Upper lobe of left lung (tissue), 6 donors: ENCODE measurements around the gene AWAT2. TPM values are rescaled to one million over a fixed set of nuclear protein-coding genes. Genes with fewer than 3 reads are reported as not detected.

ENCODE experiments used
- ATAC-seq, 2 donors: fragments of 200-7000 bp; cut with Tn5 transposase; one replicate each; pipeline ENCODE4 v1.9.1; 2022; ENCODE audit warnings: mild to moderate bottlenecking in 2 of 2, moderate library complexity in 2 of 2; ENCODE audit not compliant: low FRiP score in 2 of 2
- DNase-seq, 2 donors: peaks; one replicate each; pipeline ENCODE4 v3.0.0-alpha.2; 2019 to 2020
- H3K27ac ChIP-seq, 4 donors: fragments of 200-600 bp; sonication (generic); one replicate each; pipeline ENCODE4 v1.5.1; 2016 to 2019
- H3K27me3 ChIP-seq, 4 donors: fragments of 200-600 bp; sonication (generic); one replicate each; pipeline ENCODE4 v1.5.1; 2017 to 2019
- H3K36me3 ChIP-seq, 4 donors: fragments of 200-600 bp; sonication (generic); one replicate each; pipeline ENCODE4 v1.5.1; 2016 to 2019
- H3K4me1 ChIP-seq, 4 donors: fragments of 200-600 bp; sonication (generic); one replicate each; pipeline ENCODE4 v1.5.1; 2018 to 2019
- H3K4me3 ChIP-seq, 4 donors: fragments of 200-600 bp; sonication (generic); one replicate each; pipeline ENCODE4 v1.5.1; 2017 to 2019; ENCODE audit warnings: mild to moderate bottlenecking in 2 of 4, moderate library complexity in 1 of 4
- H3K9me3 ChIP-seq, 4 donors: fragments of 200-600 bp; sonication (generic); one replicate each; pipeline ENCODE4 v1.5.1; 2018 to 2019
- EP300 ChIP-seq, 4 donors: sonication (generic); formaldehyde crosslinking; IDR thresholded peaks; one replicate each; pipeline ENCODE4 v1.5.1; 2017; ENCODE audit warnings: antibody characterized with exemption in 4 of 4, control low read depth in 2 of 4
- POLR2A ChIP-seq, 4 donors: fragments of 450-650 bp; IDR thresholded peaks; one replicate each; pipeline ENCODE4 v1.5.1; 2016 to 2017; ENCODE audit warnings: antibody characterized with exemption in 4 of 4, mild to moderate bottlenecking in 2 of 4
- POLR2AphosphoS5 ChIP-seq, 2 donors: sonication (generic); formaldehyde crosslinking; IDR thresholded peaks; one replicate each; pipeline ENCODE4 v1.5.1; 2017; ENCODE audit warnings: antibody characterized with exemption in 2 of 2
- WGBS, 2 donors: methylation state at CpG; one replicate each; pipeline ENCODE4 v1.1.5; 2017 to 2018; 5-methylcytosine and 5-hydroxymethylcytosine counted together
- total RNA-seq, 6 donors: library from RNA; depleted of rRNA in 4 of 6; stranded (reverse); fragments of >200 nt in 4 of 6; gene quantifications; one replicate each; pipeline versions ENCODE4 v1.1.0 to v1.2.1, GENCODE V29; 2016 to 2021
- TF ChIP-seq, protein P1 (sequence below), 6 experiments: fragments of 450-650 bp in 4 of 6; fragments of 200-600 bp in 2 of 6; sonication (generic) in 2 of 6; IDR thresholded peaks; one replicate each; pipeline ENCODE4 v1.5.1; 2016 to 2019; ENCODE audit warnings: antibody characterized with exemption in 6 of 6
- donor health status: DM: no; HTN: no; CAD: no; lungs with moderate emphysema.
- donor health status: DM: no; HTN: yes; CAD: no; lungs with severe emphysema.

AWAT2 gene
- total RNA-seq, 6 donors from 2014 or later, result 0.67 TPM; not detected in 5

DNA sequence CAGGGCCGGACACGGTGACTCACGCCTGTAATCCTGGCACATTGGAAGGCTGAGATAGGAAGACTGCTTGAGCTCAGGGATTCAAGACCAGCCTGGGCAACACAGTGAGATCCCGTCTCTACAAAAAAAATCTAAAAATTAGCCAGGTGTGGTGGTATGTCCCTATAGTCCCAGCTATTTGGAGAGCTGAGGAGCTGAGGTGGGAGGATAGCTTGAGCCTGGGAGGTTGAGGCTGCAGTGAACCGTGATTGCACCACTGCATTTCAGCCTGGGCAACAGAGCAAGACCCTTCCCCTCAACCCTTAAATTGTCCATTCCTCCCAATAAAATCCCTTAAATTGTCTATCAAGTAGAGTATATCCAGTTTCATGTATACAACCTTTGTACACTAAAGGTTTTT, 29.6 kb upstream of the AWAT2 start:
- Histone ChIP-seq H3K27me3 (no peaks in the 10 kb centered on the region), H3K4me1 (no peaks in the 10 kb centered on the region), H3K9me3 (peaks cover 0 to 8% (median 0%) of the 10 kb centered on the region in 4 donors), H3K4me3 (no peak overlapping the region), H3K27ac (no peak overlapping the region), H3K36me3 (no peaks in the 10 kb centered on the region)
- ATAC-seq (no peak), DNase-seq (no peak)
- TF ChIP-seq EP300 (IDR thresholded peaks at IDR 0.05), result no peak
- 88 to 92% methylated on average over 5 of the region's 5 CpGs for WGBS, 2 donors

DNA sequence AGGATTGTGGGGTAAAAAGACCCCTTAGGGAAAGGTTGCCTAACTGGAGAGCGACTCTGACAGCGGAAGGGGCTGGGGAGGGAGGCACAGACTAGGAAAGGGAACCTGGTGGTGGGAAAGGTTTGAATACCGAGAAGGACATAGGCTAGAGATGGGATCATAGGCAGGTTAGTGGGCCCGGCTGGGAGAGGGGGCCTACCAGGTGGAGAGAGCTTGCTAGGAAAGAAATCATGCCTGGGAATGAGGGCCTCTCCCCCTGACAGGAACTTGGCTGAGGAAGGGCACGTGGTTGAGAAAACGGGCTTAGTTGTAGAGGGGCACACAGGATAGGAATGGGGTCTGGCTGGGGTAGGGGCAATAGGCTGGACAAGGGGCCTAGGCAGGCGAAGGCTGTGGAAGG, 16.9 kb upstream of the AWAT2 start:
- Histone ChIP-seq H3K27ac (no peak overlapping the region), H3K4me3 (no peak overlapping the region), H3K27me3 (no peaks in the 10 kb centered on the region), H3K4me1 (no peaks in the 10 kb centered on the region), H3K36me3 (no peaks in the 10 kb centered on the region), H3K9me3 (no peaks in the 10 kb centered on the region)
- TF ChIP-seq POLR2A (IDR thresholded peaks at IDR 0.05) (no peak), POLR2AphosphoS5 (IDR thresholded peaks at IDR 0.05) (no peak), EP300 (IDR thresholded peaks at IDR 0.05) (no peak)
- TF ChIP-seq, protein P1, sequence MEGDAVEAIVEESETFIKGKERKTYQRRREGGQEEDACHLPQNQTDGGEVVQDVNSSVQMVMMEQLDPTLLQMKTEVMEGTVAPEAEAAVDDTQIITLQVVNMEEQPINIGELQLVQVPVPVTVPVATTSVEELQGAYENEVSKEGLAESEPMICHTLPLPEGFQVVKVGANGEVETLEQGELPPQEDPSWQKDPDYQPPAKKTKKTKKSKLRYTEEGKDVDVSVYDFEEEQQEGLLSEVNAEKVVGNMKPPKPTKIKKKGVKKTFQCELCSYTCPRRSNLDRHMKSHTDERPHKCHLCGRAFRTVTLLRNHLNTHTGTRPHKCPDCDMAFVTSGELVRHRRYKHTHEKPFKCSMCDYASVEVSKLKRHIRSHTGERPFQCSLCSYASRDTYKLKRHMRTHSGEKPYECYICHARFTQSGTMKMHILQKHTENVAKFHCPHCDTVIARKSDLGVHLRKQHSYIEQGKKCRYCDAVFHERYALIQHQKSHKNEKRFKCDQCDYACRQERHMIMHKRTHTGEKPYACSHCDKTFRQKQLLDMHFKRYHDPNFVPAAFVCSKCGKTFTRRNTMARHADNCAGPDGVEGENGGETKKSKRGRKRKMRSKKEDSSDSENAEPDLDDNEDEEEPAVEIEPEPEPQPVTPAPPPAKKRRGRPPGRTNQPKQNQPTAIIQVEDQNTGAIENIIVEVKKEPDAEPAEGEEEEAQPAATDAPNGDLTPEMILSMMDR (IDR thresholded peaks at IDR 0.05), result no peak
- WGBS, 2 donors, result 87 to 92% methylated on average over 7 of the region's 7 CpGs
- ATAC-seq (no peak), DNase-seq (no peak)

DNA sequence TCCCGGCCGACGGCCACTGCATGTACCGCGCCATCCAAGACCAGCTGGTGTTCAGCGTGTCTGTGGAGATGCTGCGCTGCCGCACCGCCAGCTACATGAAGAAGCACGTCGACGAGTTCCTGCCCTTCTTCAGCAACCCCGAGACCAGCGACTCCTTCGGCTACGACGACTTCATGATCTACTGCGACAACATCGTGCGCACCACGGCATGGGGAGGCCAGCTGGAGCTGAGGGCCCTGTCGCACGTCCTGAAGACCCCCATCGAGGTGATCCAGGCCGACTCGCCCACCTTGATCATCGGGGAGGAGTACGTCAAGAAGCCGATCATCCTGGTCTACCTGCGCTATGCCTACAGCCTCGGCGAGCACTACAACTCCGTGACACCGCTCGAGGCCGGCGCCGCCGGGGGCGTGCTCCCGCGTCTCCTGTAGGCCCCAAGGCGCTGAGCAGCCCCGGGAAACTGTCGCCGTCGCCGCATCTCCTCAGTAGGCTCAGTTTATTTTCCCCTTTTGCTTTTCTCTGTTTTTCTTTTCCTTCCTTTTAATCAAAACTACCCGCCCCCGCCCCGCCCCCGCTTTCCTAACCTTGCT, 13.3 kb upstream of the AWAT2 start:
- peak in 1 of 2 donors; percentile 56 for DNase-seq
- Histone ChIP-seq H3K27me3 (no peaks in the 10 kb centered on the region), H3K4me1 (no peaks in the 10 kb centered on the region), H3K36me3 (no peaks in the 10 kb centered on the region), H3K4me3 (no peak overlapping the region), H3K9me3 (no peaks in the 10 kb centered on the region), H3K27ac (no peak overlapping the region)
- ATAC-seq, result no peak
- 87 to 95% methylated on average over 28 to 52 of the region's 52 CpGs for WGBS, 2 donors
- TF ChIP-seq, protein P1 (IDR thresholded peaks at IDR 0.05), result no peak
- no peak for TF ChIP-seq EP300 (IDR thresholded peaks at IDR 0.05)
- no peak for TF ChIP-seq POLR2A (IDR thresholded peaks at IDR 0.05)
- no peak for TF ChIP-seq POLR2AphosphoS5 (IDR thresholded peaks at IDR 0.05)

DNA sequence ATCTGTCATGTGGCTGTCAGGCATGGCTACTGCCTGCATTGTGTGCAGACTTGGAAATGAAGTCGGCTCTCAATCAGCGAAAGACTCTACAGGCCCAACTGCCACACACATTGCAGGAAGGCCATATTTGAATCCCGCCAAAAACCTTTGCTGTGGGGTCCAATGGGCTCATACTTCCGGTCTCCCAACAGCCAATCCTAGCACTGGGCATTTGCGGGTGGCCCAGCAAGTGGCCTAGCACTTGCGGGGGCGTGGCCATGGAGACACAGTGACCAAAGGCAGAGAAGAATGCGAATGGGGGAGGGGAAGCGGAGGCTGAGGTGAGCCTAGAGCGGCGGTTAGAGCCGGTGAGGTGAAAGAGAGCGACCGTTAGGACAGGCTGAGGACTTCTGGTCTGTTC, 12.3 kb upstream of the AWAT2 start, which contains the start of gene OTUD6A:
OTUD6A (plus strand) TSS at position 382 of the 400 bp plus-strand sequence. CDS start 68 bp downstream, outside the sequence.
- TF ChIP-seq, protein P1 (IDR thresholded peaks at IDR 0.05), result no peak
- TF ChIP-seq EP300 (IDR thresholded peaks at IDR 0.05) (no peak), POLR2A (IDR thresholded peaks at IDR 0.05) (no peak), POLR2AphosphoS5 (IDR thresholded peaks at IDR 0.05) (no peak)
- no peak for ATAC-seq
- H3K27me3 ChIP-seq, result no peaks in the 10 kb centered on the region

DNA sequence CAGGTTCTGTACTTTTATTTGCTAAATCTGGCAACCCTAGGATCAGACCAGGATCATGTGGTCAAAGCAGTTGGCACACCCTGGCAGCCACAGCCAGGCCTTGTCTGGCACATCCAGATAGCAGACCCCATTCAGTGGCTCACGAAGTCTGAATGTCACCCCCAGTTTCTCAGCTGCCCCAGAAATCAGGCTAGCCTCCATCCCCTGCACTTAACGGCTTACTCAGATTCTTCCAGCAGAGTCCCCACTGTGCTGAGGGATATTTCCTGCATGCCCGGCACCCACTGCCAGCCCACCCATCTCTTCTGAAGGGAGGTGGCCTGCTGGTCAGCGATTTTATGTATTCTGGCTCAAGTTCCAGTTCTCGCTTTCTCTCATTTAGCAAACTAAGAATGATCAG, 4.7 kb upstream of the AWAT2 start:
- H3K4me3 ChIP-seq, result no peak overlapping the region
- H3K27ac ChIP-seq, result no peak overlapping the region
- WGBS, 2 donors, result 68 to 94% methylated on average over 2 to 5 of the region's 5 CpGs
- no peaks in the 10 kb centered on the region for H3K27me3 ChIP-seq
- H3K4me1 ChIP-seq, result no peaks in the 10 kb centered on the region
- no peaks in the 10 kb centered on the region for H3K36me3 ChIP-seq
- H3K9me3 ChIP-seq, result no peaks in the 10 kb centered on the region
- DNase-seq, result no peak
- no peak for TF ChIP-seq POLR2A (IDR thresholded peaks at IDR 0.05)
- TF ChIP-seq, protein P1 (IDR thresholded peaks at IDR 0.05), result no peak
- TF ChIP-seq EP300 (IDR thresholded peaks at IDR 0.05), result no peak
- TF ChIP-seq POLR2AphosphoS5 (IDR thresholded peaks at IDR 0.05), result no peak
- no peak for ATAC-seq

More for the DNA sequence above, 12.3 kb upstream of the AWAT2 start, which contains the start of gene OTUD6A:
- WGBS, 2 donors, result 87 to 88% methylated on average over 3 to 14 of the region's 14 CpGs
- no peak for DNase-seq
- Histone ChIP-seq H3K4me1 (no peaks in the 10 kb centered on the region), H3K4me3 (no peak within 1 kb of the TSS), H3K27ac (no peak within 1 kb of the TSS), H3K9me3 (no peaks in the 10 kb centered on the region), H3K36me3 (no peaks in the 10 kb centered on the region)
